Activated T-cell treated with anti-CD3 and anti-CD28 coated beads for 48 hours (primary cell): ENCODE results near the gene CREB3L2.
"Not testable (repeated sequence)": the region's sequence is repeated elsewhere in the genome, so short reads cannot be mapped to it uniquely, and the experiment has no call there.

Experiments
- DNase-seq: peaks from one replicate; pipeline ENCODE4 v3.0.0-alpha.2; 2020; ENCODE audit warnings: low read depth

Gene CREB3L2

GRCh38 chr7:138001529-138002095 is at the start of gene CREB3L2:
CREB3L2 (minus strand) TSS chr7:138002086; CDS start chr7:138001705, 381 bp downstream.
- peak; percentile 57 for DNase-seq

- DNase-seq = no peak
These were observed 47.7 kb upstream of the CREB3L2 start for GRCh38 chr7:138049505-138050116.

DNA sequence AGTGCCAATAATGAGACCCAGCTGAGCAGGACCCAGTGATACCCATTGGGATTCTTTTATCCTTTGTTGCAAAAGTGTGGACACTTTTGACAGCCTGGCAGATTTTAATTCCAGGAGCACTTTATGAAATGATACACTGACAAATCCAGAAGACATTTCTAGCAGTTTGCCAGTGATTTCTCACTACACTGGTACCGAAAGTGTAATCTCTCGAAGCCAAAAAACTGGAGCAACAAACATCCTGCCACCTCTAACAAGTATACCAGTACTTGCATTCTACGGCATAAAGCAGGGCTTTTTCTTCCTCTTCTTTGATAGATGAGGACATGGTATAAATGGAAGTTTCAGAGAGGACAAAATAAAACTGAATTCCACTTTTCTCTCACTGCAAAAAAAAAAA is 46.0 kb upstream of the CREB3L2 start:
- no peak for DNase-seq

GRCh38 chr7:138044897-138045296 is 43.0 kb upstream of the CREB3L2 start:
- DNase-seq = no peak

- not testable (repeated sequence) for DNase-seq
These were observed 38.2 kb upstream of the CREB3L2 start for GRCh38 chr7:138040063-138040462.

GRCh38 chr7:138036135-138036534 is 34.2 kb upstream of the CREB3L2 start:
- no peak for DNase-seq

DNA sequence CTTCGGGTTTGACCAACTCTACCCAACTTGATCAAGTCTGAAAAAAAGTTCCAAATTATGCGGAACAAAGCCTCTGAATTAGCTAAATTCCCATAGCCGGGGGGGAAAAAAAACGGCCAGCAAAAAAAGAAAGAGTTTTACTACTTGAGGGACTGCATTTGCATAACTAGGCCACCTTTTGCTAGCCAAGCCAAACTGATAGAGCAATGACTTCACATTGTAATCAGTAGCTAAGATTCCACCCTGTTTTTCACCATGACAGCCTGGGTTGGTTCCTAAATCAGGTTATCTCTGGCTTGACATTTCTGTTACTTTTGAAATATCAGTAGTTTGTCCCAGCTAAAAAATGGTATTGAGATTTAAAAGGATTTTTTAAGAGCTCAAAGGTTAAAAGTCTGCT is 31.4 kb upstream of the CREB3L2 start:
- DNase-seq = no peak

DNA sequence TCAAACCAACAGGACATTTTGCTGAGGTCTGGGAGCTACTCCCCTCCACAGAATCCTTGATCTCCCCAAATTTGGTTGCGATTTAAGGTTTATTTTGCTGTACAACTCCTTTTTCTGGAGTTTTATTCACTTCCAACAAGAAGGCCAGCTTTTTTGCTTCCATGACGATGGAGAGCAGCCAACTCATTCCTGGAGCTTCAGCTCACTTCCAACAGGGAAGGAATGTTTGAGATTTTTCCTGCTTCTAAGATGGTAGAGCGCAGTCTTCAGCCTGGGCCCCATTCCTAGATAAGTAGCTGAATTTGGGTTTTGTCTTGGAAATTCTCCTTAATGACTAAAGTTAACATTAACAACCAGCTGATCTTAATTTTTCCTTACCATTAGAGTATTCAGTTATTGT is 30.9 kb upstream of the CREB3L2 start:
- DNase-seq = no peak

DNA sequence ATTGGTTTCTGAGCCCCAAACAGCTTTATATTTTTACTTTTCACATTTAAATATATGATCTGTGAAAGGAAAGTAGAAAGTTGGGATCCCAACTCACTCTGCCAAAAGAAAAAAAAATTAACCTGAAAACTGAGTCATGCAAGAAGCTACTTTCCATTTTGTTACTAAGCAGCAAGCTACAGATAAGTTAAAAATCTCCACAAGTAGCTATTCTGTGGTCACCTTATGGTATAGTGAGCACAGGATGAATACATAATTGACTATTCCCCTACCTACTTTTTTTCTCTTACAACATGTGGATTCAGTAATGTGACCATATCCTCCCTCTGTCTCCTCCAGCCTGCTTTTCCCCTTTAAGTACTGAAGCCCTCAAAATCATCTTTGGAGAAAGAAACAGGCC is 30.3 kb upstream of the CREB3L2 start:
- DNase-seq = no peak

GRCh38 chr7:138030679-138031351 is 28.9 kb upstream of the CREB3L2 start:
- no peak for DNase-seq

DNA sequence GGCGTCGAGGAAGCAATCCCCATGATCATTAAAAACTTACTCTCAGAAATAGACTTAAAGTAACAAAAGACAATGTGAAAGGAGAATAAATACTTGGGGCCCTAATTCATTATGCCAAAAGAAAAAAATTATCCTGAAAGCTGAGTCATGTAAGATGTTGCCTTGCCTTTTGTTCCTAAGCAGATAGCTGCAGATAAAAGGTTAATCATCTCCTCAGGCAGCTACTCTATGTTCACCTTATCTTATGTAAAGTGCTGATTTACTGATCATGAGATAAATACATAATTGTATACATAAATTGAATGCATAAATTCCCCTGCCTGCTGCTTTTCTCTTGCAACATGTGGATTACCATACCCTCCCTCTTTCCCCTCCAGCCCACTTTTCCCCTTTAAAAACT is 28.1 kb upstream of the CREB3L2 start:
- no peak for DNase-seq

GRCh38 chr7:138029126-138029525 is 27.2 kb upstream of the CREB3L2 start:
- no peak for DNase-seq

- DNase-seq = no peak
These were observed 25.2 kb upstream of the CREB3L2 start for GRCh38 chr7:138027100-138027499.

DNA sequence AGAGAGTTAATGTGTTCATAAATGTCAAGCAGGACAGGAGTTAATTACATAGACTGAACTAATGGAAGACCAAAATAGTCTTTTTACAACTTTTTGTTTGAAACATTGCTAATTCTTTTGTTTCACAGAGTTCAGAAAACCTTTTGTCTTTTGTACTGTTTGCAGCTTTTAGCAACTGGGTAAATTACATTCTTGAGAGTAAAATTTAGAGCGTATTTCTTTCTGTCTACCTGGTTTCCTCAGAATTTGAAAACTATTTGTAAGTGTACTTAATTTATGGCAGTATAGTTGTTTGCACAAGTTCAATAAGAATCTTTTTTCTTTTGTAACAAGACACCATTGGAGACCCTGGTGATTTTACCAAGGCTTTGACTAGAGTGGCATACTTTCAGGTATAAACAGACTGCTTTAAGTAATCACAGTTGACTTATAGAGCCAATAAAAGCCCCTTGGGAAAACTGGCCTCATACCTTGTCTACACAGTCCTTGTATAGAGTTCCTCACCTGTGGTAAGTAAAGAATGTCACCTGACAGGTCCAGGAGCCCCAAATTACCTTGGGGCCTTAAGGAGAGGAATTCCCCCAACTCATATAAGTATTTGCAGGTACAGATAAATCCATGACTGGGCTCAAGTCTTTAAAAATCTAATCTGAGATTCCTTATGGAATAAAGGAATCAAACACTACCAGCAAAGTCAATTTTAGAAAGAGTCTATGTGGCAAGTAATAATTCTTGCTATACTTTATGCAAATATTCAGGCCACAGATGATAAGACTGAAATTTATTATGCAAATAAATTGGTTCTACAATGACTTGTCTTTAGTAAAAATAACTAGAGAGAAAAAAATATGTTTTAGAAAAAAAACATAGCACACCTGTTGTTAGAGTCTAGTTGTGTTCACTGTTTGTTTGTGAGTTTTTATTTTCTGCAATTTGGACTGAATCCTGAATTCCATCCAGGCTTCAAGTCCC is 23.6 kb upstream of the CREB3L2 start:
- no peak for DNase-seq

DNA sequence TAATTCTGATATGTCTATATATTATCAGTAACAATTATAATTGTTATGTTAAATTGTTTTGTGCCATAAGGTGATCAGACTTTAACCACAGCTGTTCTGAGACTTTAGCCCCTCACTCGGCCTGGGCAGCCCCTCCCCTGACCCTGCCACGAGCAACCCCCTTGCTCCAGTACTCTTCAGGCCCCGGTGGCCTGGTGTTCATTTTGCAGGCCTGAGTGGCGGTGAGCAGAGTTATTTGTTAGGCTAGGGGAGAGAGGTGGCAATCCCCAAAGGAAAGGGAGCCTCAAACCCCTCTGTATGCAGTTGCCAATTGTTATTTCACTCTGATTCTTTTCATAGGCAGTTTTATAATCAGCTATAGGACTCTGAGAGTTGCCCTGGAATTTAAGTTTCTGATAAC is 22.9 kb upstream of the CREB3L2 start:
- no peak for DNase-seq

DNA sequence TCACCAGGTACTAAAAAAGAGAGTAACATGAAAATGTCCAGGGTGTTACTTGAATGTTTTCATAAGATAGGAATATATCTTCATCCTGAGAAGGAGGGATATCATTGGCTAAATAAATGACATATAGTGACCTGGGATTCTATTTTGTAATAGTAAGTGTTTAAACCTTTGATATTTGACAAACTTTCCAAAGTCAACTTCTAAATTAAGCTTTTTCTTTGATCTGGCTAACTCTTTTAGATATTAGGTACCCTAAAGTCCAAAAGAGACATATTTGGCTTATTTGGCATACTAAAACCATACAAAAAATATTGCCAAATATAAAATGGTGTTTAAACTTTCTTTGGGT is 22.4 kb upstream of the CREB3L2 start:
- DNase-seq = no peak

GRCh38 chr7:138023618-138024342 is 21.9 kb upstream of the CREB3L2 start:
- no peak for DNase-seq

DNA sequence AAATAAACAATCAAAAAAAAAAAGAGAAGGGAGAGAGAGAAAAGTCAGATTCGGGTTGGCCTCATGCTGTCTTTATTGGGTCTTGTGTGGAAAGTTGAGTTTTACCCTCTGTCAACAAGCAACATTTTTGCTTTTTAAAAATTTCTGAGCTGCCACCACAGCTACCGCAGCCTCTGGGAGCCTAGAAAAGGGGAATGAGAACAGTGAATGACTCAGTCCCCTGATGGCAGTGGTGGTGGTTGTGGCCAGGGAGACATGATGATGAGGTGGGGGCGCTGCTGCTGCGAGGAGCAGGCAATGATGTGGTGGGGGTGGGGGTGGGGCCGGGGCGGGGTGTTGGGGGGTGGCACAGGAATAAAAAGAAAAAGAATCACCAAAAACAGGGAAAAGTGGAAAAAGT is 20.0 kb upstream of the CREB3L2 start:
- DNase-seq = no peak

DNA sequence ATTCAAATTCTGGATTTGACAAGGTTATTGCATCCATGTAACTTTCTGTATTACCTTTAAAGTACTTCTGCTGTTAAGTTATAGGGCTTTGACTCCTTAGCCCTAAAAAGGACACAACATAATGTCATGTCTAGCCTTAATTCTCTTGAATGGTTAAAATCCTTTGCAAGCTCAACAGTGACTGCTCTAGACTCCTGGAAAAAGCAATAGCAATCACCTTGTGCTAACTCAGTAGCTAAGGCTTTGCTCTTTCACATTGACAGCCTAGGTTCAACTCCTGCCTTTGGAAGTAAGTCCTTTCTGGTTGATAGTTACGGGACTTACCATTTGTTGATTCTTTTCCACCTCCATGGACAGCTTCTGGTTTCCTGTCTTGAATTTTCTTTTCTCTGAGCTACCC is 16.1 kb upstream of the CREB3L2 start:
- DNase-seq = no peak

DNA sequence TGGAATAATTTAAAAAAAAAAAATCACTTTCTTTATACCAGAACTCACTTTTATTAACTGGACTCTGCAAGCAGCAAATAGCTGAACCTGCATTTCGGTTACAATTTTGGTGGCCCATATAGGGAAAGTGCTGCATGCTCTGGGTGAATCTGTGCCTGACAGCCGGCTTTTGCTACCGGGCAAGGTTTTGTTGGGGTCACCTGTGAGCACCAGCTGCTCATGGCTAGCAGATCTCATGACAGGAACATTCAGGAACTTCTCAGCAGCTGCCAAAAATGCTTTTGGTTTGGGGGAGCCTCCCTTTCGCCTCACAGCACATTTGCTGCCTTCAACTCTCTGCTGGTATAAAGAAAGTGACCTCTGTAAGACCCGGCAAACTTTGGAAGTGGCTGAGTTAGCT is 13.2 kb upstream of the CREB3L2 start:
- DNase-seq = no peak

DNA sequence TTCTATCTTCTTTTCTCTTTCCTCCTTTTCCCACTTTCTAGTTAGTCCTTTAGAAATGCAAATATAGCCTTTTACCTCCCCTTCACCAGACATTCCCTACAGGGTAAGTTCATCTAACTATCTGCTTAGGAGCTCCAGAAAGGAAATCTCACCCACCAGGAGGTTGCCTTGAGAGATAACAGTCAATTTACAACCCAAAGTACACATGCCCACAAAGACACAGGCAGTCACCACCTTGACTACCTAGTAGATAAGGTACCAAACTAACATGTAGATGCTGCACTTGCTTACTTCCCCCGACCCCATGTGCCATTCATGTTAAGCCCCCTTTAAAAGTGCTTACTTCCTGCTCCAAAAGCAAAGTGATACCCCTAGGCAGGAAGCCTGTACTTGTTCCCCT is 12.8 kb upstream of the CREB3L2 start:
- no peak for DNase-seq

GRCh38 chr7:138014201-138014600 is 12.3 kb upstream of the CREB3L2 start:
- not testable (repeated sequence) for DNase-seq
